ENCODE results near the gene CEP57. TPM values are rescaled to one million over a fixed set of nuclear protein-coding genes. Genes with fewer than 3 reads are reported as not detected.

Gene CEP57
- polyA plus RNA-seq (2013, experiment 1 of 2; ENCODE audit: insufficient read length), result 42.9 TPM
- polyA plus RNA-seq (2013, experiment 2 of 2; ENCODE audit: insufficient read length), result 36.9 TPM

DNA sequence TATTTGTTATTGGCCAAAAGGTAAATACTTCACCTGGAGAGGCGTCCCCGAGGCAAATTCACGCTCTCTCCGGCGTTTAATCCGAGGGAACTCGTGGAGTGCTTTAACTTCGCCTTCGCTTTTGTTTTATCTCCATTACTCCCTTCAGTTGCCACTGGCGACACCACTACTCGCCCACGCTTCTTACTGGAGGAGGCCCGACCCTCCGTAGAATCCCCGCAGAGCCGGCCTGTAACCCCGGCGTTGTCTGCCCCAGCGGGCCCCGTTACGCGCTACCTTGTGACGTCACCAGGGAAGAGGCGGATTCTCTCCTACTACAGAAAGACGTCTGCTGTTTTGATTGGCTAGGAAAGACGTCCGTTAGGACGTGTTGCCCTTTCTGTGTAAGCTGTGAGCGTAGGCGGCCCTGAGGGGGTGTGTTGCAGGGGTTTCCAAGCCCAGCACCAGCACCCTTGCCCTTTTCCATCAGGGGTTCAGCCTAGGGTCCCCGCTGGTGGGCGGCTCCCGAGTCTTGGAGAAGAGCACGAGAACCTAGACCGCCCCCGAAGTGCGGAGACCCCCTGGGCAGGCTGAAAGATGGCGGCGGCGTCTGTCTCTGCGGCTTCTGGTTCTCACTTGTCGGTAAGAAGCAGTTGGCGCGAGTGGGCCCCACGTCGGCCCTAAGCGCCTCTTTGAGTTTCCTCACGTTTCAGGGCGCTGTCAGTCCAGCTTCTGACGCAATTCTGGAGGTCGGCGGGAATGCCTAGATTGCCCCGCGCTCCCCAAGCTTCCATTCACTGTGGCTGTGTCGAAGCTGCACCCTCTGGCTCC is at the start of gene CEP57:
TSS of gene CEP57 (plus strand) at position 376 of the 810 bp plus-strand sequence. CDS start at position 577, 201 bp downstream.
- peak; percentile 99 for DNase-seq

DNA sequence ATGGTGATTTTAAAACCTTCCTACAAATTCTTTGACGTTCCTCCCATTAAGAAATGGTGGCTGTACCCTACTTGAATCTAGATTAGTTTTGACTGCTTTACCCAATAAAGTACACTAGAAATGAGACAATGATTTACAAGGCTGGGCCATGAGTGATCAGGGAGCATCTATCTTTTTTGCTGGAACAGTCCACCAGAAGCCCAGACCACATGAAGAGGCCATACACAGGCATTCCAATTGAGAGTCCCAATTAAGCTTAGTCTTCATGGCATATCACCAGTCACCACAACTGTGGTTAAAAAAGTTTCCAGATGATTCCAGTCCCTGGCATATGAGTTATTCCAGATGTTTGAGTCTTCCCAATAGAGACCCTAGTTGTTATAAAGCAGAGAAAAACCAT is 40.2 kb upstream of the CEP57 start:
- no peak for DNase-seq

DNA sequence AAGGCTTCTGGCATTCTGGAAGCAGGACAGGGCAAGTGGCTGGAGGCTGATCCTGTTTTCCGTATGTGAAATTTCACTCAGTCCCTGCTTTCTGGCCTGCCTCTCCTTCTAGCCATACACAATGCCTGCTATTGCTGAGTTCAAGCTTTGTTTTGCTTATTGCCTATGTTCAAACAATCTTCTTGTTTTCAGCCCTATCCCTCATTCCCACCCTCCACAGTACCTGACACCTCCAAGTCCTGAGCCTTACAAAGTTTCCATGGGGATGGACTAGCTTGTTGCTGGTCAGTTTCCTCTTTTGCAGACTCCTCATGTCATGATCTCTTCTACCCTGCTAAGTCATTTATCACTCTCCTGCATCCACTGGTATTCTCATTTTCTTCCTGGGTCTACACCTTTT is 38.8 kb upstream of the CEP57 start:
- no peak for DNase-seq

DNA sequence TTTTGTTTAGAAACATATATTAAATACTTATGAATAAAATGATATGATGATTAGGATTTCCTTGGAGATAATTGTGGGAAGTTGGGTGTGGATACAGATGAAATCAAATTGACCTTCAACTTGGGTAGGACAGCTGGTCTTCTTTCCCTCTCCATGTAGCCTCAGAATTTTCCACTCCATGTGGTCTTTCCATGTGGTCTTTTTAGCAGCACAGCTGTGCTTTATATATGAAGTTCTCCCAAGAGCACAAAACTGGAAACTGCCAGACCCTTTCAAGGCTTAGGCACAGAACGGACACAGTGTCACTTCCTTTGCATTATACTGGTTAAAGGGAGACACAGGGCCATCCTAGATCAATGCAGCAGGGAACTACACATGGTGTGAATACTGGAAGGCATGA is 29.4 kb upstream of the CEP57 start:
- no peak for DNase-seq

DNA sequence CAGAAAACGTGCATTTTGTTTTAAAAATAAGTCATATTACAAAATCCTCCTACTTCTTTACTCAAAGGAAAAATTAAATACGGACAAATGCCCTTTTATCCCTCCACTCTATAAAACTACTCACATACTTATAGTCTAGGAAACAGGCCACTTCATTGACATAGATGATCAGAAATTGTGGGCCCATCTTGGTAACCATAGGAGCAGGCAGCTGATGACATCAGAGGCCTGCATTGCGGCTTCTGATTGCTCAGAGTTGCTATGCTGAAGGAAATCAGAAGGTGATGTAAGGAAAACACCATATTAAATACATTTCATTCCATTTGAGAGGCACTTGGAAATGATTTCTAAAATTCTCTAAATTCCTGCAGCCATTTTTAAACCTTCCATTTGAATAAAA is 27.8 kb upstream of the CEP57 start:
- peak; percentile 57 for DNase-seq

DNA sequence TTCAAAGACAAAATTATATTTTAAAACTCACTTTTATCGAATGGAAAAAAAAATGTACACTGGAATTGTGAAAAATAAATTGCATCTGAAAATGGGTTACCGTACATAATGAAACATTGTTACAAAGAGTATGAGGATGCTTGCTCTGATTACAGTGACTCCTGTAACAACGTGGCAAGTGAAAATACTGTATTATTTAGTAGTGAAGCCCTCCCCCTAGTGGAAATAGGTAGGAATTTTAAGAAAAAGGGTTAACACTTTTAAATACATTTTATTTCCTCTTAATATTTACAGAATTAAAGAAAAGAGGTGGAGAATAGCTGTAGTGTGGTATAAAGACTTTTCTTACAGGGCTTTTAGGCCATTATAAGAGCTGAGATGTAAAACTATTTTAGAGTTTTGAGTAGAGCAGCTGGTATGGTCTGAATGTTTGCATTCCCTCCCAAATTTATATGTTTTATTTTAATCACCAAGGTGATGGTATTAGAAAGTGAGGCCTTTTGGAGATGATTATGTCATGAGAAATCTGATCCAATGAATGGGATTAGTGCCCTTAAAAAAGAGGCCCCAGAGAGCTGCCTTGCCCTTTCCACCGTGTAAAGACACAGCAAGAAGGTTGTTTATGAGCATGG is 25.9 kb upstream of the CEP57 start:
- peak; percentile 66 for DNase-seq

DNA sequence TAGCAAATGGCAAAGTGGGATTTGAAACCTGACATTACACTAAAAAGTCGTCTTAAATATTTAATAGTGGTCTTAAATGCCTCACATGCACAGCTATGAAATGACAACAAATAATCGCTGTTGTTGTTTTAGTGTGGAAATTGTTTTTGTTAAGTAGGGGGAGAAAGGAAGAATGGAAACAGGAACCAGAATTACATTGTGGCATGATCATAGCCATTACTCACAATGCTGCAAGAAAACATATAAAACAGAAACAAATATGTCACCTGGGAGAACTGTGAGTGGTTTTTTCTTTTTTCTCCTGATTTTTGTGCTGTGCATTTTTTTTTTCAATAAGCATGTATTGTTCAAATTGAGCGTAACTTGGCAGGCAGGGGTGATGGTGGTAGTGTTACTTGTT is 23.6 kb upstream of the CEP57 start:
- DNase-seq, result no peak

DNA sequence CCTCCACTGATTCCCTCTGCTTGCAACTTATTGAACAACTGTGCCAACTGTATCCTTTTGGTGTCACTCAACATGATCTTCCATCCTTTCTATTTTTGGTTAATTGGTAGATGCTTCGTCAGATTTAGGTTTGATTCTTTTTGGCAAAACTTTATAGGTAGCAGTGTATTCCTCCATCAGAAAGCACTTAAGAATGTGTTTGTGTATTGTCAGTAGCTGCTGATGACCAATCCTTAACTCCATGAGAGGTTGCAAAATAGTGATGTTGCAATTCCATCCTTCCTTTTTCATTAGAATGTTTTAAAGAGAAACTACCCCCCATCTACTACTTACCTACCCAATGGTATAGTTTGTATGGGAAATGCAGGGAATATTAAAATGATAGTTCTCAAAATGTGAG is 22.8 kb upstream of the CEP57 start:
- peak; percentile 60 for DNase-seq

DNA sequence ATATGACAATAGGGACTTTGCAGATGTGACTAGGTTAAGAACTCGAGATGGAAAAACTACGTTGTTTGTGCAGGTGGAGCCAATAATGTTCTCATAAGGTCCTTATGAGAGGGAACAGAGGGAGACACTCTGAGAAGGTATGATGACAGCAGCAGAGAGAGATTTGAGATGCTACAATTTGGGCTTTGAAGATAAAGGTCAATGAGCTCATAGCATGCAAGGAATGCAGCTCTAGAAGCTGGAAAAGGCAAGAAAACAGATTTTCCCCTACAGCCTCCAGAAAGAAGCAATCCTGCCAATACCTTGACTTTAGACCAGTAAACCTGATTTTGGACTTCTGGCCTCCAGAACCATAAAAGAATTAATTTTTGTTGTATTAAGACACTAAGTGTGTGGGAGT is 21.8 kb upstream of the CEP57 start:
- peak; percentile 8 for DNase-seq

DNA sequence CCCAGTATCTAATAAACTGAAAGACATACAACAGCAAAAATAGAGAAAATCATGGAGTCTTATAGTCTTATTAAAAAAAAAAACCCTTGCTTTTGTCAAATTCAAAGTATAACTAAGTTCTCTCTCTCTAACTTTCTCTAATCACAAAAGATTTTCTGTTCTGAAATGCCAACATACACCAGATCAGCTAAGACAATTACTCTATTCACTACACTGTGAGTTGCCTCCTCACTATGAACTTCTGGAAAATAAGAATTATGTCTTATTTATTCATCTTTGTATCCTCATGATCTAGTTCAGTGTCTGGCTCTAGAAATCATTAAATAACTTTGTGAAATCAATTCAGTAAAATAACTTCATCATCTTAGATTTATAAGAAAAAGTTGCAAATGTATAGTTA is 13.4 kb upstream of the CEP57 start:
- DNase-seq, result no peak

DNA sequence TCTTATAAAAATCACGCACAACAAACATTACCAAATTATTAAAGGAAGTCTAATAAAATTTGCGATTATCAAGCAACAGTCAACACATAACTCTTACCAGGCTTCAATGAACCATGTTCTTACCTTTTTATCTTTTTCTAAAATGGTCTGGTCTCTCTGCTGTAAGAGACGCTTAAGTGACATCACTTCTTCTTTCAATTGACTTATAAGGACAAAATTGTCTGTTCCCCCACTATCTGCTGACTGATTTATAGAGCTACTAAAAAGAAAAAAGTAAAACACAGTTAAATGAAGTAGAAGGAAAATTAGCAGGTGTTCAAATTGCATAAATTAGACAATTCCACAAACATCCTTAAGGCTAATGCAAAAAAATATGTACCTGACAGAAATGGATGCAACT is 11.6 kb upstream of the CEP57 start:
- no peak for DNase-seq

DNA sequence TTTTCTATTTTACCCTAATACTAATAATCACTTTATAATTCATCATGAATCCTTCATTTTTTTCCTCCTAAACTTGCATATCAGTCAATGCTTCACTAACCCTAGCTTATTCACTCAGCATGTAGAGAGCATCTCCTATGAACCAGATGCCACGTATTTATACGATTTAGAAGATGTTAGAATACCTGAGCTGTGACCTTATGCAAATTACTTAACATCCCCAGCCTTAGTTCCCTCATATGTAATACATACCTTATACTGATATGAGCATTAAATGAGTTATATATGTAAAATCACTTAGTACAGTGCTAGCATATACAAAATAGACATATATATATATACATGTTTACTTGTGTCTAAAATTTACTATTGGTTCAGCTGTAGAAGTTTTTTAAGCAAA is 9.8 kb upstream of the CEP57 start:
- no peak for DNase-seq

DNA sequence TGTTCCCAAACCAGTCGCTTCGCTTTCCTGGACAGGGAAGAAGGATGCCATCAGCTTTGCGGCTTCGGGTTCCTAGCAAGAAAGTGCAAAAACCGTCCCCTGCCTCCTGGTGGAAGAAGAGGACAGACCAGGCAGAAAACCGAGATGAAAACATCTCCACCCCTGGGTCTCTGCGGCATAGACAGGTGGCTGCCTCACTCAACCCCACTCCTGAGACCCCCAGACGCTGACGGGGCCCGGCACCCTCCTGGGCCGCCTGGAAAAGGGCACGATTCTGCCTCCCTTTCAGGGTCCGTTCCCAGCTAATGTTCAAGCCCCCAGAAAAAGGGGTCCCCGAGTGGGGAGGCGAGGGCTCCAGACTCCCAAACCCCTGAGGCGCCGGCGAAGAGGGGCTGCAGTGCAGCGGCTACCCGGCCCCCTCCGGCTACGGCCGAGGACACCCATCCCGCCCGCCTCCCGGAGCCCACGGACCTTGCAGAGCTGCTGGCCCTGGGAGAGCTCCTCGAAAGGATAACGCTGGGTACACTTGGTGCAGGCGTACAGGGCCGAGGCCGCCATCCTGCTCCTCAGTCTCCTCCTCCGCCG is 1.3 kb upstream of the CEP57 start:
- DNase-seq, result peak; percentile 32

DNA sequence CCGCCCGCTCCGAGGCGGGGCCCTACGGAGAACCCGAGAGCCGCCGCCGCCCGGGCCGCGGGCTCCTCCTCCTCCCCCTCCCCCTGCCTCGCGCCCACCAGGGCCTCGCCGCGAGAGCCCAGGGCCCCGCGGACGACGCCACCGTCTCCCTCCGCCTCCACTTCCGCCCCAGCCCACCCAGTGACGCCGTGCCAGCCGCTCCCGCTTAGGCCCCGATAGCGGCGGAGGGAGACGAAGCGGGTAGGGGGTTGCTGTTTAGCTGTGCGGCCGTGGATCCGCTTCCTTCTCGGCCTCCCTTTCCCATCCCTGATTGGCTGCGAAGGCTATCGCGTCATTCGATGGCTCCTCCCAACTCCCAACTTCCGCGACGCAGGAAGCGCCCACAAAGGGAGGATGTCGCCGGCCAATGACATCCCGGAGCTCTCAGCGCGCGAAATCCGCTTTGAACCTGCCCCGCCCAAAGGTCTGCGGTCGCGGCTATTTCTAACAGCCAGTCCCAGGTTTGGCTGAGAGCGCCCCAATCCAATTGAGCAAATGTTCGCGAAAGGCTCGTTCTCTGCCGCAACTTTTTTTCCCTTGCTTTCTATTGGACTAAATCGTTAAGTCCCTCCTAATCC is 684 bp upstream of the CEP57 start, which contains the start of gene FAM76B:
TSS of gene FAM76B (minus strand) at position 277 of the 617 bp plus-strand sequence. CDS start 304 bp downstream, outside the sequence.
- DNase-seq, result peak; percentile 100

DNA sequence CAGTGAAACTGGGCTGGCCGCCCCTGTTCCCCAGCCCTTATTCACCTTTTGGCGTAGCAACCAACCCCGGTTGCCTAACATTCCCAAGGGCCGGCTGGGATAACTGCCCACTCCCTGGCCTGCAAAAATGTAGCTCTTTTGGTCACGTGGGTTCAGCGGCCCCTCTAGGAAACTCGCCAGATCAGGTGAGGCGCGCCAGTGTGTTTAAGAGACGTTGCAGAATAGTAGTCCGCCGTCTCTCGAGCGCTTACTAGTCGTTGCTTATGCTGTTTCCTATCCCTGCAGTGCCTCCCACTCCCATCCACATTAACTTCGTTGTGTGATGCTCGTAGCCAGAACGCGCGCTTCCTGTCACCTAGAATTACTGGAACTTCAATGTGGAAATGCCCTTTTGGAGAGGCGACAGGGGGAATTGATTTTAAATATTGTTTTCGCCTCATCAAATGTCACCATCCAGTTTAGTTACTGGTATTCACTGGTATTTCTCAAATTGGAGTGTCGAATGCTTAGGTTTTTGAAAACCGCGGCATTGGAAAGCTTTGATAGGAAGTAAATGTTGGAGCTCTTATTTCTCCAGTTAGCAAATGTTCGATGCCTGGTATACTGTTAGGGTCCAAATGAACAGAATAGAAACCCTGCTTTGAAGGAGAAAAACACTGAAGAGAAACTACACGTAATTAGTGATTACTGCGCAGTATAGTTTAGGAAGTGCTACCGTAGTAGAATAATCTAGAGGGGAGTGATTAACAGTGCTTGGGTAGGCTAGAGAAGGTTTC is 823 bp downstream of the CEP57 start:
- DNase-seq, result peak; percentile 33

DNA sequence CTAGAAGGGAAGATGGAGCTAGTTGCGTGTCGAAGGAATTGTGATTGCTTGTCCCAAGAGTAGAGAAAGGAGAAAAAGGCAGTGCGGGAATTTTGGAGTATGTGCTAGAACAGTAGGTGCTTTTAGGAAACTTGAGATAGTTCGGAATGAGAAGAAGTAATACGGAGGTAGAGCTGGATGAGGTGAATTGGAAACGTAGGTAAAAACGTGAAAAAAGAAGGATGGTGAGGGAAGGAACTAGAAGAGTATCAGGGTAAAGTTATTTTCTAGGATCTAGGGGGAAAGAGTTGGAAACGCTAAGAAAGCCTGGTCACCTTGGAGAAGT is 1.4 kb downstream of the CEP57 start:
- DNase-seq, result no peak

DNA sequence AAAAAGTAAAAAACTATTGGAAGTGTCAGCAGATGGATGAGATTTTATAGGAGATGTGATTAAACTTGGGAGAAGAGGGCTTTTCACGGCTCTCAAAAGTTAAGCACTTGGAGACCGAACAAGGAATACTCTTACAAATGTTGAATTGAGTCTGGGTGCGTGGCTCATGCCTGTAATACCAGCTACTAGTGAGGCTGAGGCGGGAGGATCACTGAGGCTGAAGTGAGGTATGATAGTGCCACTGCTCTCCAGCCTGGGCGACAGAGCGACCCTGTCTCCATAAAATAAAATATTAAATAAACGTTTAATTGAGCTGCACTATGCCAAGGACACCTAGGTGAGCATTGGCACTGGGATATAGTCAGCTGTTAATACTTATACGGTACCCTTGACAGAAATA is 1.9 kb downstream of the CEP57 start:
- no peak for DNase-seq

DNA sequence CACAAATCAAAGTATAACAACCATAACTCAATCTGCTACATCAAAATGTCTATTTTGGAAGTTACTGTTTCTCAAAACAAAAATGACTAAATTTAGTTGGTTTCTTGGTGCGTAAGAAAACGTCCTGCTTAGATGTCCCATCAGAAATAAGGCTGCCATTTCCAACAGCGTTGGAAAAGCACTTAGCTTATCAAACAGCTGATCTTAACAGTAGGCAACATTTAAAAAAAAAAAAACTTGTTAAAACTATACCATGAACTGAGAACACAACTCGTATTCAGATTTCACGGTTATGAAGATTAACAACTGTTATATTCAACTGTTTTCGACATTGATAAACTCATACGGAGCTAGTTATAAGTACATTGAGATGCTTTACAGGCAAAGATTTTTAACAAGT is 2.4 kb downstream of the CEP57 start:
- no peak for DNase-seq

DNA sequence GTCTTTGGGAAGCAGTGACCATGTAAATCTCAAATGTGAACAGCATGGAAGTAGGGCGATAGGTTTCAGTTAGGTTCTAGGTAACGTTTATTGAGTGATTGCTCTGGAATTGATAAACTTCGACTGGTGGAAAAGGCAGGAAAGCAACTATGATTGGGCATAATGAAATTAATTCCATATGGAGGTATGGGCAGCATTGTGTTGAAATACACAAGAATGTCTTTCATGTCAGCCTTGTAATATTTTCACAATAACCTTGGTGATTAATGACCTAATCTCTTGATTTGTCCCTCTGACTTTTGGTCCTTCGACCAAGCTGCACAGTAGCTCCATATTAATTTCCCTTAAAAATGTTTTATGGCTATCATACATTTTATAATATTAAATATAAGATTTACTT is 2.8 kb downstream of the CEP57 start:
- DNase-seq, result peak; percentile 13

DNA sequence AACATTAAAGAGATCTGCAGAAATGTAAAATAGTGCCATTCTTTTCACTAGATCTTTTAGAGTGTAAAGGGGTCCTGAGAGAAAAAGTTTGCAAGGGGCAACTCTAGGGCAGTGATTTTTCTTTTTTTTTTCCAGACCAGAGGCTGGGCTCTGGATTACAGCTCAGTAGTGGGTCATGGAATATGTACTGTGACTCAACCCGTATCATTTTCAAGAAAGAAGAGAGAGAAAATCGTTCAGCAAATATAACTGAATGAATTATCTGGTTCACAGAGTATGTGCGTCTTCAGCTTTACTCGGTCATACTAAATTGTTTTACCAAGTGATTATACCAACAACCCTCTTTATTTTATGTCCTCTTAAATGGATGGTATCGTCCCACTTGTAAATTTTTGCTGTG is 3.8 kb downstream of the CEP57 start:
- DNase-seq, result no peak

DNA sequence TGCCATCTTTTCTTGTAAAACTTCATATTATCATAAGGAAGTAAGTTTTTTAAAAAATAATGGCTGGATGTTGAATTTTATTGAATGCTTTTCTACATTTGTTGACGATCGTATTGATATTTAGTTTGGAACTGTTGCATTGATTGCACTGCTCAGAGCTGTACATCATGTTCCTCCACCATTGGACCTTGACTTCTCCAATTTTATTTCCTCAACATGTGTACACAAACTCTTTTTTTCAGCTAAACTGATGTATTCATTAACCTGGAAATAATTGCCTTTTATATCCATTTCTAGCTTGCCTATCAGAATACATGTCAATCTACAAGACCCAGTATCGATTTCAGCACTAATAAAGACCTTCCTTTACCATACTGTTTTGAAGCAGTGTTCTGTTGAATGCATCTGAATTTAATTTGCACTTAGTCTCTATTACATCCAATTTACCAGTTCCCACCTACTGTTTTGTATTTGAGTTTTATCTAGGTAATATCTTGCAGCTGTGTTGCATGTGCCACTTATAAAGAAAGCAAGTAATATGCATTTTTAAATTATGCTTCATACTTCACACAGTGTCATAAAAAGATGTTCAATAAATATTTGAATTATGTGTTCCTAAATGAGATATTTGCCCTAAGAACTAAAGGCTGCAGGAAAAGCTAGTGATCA is 5.5 kb downstream of the CEP57 start:
- DNase-seq, result no peak

DNA sequence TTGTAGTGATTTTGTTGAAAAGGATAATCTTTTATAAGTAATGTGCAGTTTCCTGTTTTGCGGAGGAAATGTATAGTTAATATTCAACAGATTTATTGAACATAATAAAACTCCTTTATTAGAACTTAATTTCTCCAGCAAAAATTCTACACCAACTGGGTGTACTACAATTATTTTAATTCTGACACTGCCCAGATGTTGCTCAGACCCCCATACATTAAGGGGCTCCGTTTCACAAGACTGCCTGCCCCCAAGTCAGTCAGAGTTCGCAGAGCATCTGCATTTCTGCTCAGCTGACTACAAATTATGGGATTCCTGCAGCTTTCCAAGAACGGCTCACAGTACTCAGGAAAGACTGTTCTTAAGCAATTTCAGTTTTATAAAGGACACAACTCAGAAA is 6.2 kb downstream of the CEP57 start:
- DNase-seq, result no peak

Measured in fibroblast of skin of abdomen (primary cell).